NB4 (cell line): ENCODE results near the gene ARHGAP21.

Experiments
- DNase-seq: peaks from one replicate; pipeline ENCODE4 v3.0.0; 2010; ENCODE audit warnings: low read depth
- H3K4me3 ChIP-seq: one replicate; pipeline ENCODE4 v1.5.1; 2011; ENCODE audit warnings: mild to moderate bottlenecking, low read depth, low read length, moderate library complexity
- MAX ChIP-seq: IDR thresholded peaks from 2 replicates; pipeline ENCODE4 v1.6.1; 2011; ENCODE audit warnings: low read depth, low read length
- MYC ChIP-seq: IDR thresholded peaks from 2 replicates; pipeline ENCODE4 v1.6.1; 2011; ENCODE audit warnings: low read depth, low read length
- POLR2A ChIP-seq: IDR thresholded peaks from 2 replicates; pipeline ENCODE4 v1.6.1; 2011; ENCODE audit warnings: mild to moderate bottlenecking; ENCODE audit not compliant: insufficient read length; ENCODE audit errors: extremely low read depth
- TF ChIP-seq, protein P1 (sequence below): IDR thresholded peaks from one replicate; pipeline ENCODE4 v1.5.1; 2012; ENCODE audit warnings: low read depth, low read length

Gene ARHGAP21

GRCh38 chr10:24569330-24569796 is 154.3 kb downstream of the ARHGAP21 start:
- no peak overlapping the region for H3K4me3 ChIP-seq
- TF ChIP-seq, protein P1, sequence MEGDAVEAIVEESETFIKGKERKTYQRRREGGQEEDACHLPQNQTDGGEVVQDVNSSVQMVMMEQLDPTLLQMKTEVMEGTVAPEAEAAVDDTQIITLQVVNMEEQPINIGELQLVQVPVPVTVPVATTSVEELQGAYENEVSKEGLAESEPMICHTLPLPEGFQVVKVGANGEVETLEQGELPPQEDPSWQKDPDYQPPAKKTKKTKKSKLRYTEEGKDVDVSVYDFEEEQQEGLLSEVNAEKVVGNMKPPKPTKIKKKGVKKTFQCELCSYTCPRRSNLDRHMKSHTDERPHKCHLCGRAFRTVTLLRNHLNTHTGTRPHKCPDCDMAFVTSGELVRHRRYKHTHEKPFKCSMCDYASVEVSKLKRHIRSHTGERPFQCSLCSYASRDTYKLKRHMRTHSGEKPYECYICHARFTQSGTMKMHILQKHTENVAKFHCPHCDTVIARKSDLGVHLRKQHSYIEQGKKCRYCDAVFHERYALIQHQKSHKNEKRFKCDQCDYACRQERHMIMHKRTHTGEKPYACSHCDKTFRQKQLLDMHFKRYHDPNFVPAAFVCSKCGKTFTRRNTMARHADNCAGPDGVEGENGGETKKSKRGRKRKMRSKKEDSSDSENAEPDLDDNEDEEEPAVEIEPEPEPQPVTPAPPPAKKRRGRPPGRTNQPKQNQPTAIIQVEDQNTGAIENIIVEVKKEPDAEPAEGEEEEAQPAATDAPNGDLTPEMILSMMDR = no peak
- no peak for TF ChIP-seq POLR2A
- no peak for TF ChIP-seq MYC
- TF ChIP-seq MAX = no peak
- DNase-seq = no peak

GRCh38 chr10:24568042-24568441 is 155.6 kb downstream of the ARHGAP21 start:
- TF ChIP-seq MAX (no peak), POLR2A (no peak), MYC (no peak)
- TF ChIP-seq, protein P1 = no peak
- H3K4me3 ChIP-seq = no peak overlapping the region
- no peak for DNase-seq

DNA sequence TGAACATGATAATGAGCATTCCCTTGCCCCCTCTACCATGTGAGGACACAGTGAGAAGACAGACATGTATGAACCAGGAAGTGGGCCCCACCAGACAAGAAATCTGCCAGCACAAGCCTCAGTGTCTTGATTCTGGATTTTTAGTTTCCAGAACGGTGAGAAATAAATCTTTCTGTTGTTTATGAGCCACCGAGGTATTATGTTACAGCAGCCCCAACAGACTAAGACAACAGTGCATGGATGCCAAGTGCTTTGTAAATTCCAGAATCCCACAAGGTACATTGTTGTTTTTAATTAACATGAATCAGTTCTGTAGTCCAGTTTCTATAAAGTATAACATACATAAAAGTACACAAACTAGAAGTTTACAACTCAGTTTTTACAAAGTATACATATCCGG is 162.2 kb downstream of the ARHGAP21 start:
- TF ChIP-seq MAX (no peak), MYC (no peak), POLR2A (no peak)
- TF ChIP-seq, protein P1 = no peak
- DNase-seq = no peak
- no peak overlapping the region for H3K4me3 ChIP-seq

- DNase-seq = peak; percentile 68
- TF ChIP-seq MYC = no peak
- TF ChIP-seq, protein P1 = peak; percentile 25
- H3K4me3 ChIP-seq = no peak overlapping the region
Observed at GRCh38 chr10:24556750-24557742, 166.6 kb downstream of the ARHGAP21 start.

DNA sequence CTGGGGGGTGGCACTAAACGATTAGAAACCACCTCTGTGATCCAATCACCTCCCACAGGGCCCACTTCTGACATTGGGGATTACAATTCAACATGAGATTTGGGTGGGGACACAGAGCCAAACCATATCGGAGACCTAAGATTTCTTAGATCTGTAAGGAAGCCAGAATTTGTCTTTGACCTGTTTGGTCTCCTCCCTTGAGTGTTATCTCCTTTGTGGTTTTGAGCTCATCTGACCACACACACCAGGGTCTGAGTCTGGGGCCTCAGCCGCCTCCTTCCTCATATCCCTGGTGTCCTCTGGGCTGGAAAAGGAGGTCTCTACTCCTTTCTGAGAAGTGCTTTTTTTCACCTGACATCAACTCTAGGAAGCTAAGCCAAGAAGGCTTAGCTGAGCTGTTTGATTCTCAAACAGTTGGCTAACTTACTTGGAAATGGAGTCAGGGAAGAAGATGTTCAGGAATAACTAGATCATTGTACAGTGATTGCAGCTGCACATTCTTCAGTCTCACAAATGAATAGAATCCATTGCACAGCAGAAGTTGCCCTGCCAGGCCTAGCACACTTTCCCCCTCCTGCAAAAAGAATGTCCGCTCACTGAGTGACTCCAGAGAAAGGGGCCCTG is 167.4 kb downstream of the ARHGAP21 start:
- DNase-seq = peak; percentile 25
- no peak overlapping the region for H3K4me3 ChIP-seq
- TF ChIP-seq, protein P1 = no peak
- TF ChIP-seq MYC (no peak), MAX (no peak), POLR2A (no peak)
